ENCODE data around the gene LRRK1. TPM values are rescaled to one million over a fixed set of nuclear protein-coding genes. Genes with fewer than 3 reads are reported as not detected.

The LRRK1 gene
- polyA plus RNA-seq, 5 donors, result 1.5 to 3.0 (median 2.8) TPM

- DNase-seq, result no peak
These were observed 137.5 kb downstream of the LRRK1 start for GRCh38 chr15:101056366-101057334.

GRCh38 chr15:101057841-101058407 is 138.8 kb downstream of the LRRK1 start:
- DNase-seq, result no peak

- no peak for DNase-seq
These were observed 139.6 kb downstream of the LRRK1 start for GRCh38 chr15:101058735-101059134.

GRCh38 chr15:101059381-101060341 is 140.5 kb downstream of the LRRK1 start:
- no peak for DNase-seq

GRCh38 chr15:101060576-101061551 is 141.7 kb downstream of the LRRK1 start:
- no peak for DNase-seq

GRCh38 chr15:101062063-101062462 is 142.9 kb downstream of the LRRK1 start:
- DNase-seq, result no peak

GRCh38 chr15:101062471-101063171 is 143.5 kb downstream of the LRRK1 start:
- DNase-seq, result no peak

GRCh38 chr15:101063212-101063611 is 144.1 kb downstream of the LRRK1 start:
- no peak for DNase-seq

GRCh38 chr15:101063891-101064794 is 145.0 kb downstream of the LRRK1 start:
- no peak for DNase-seq

- DNase-seq, result no peak
These were observed 145.8 kb downstream of the LRRK1 start for GRCh38 chr15:101064795-101065569.

GRCh38 chr15:101065570-101066221 is 146.5 kb downstream of the LRRK1 start:
- DNase-seq, result no peak

GRCh38 chr15:101066501-101067408 is 147.6 kb downstream of the LRRK1 start:
- no peak for DNase-seq

GRCh38 chr15:101067660-101068522 is 148.7 kb downstream of the LRRK1 start:
- DNase-seq, result no peak

GRCh38 chr15:101068523-101068960 is 149.4 kb downstream of the LRRK1 start:
- no peak for DNase-seq

- DNase-seq, result peak; percentile 76 to 85
These were observed 149.9 kb downstream of the LRRK1 start for GRCh38 chr15:101068961-101069653.
